Measurements from ENCODE around the gene ACOXL.

The ACOXL gene

GRCh38 chr2:110796716-110797301, 64.4 kb downstream of the ACOXL start:
- DNase-seq: no peak

- DNase-seq: no peak
Observed at GRCh38 chr2:110799376-110799775, 67.0 kb downstream of the ACOXL start.

- no peak for DNase-seq
Observed at GRCh38 chr2:110800611-110801402, 68.4 kb downstream of the ACOXL start.

- DNase-seq: no peak
Observed at GRCh38 chr2:110802208-110802932, 70.0 kb downstream of the ACOXL start.

GRCh38 chr2:110804433-110804832, 72.1 kb downstream of the ACOXL start:
- no peak for DNase-seq

GRCh38 chr2:110804915-110805314, 72.5 kb downstream of the ACOXL start:
- DNase-seq: peak; percentile 58

- DNase-seq: no peak
Observed at GRCh38 chr2:110805894-110806452, 73.6 kb downstream of the ACOXL start.

- no peak for DNase-seq
Observed at GRCh38 chr2:110807522-110807921, 75.1 kb downstream of the ACOXL start.

GRCh38 chr2:110810404-110810803, 78.0 kb downstream of the ACOXL start:
- no peak for DNase-seq

GRCh38 chr2:110812726-110813645, 80.6 kb downstream of the ACOXL start:
- no peak for DNase-seq

- no peak for DNase-seq
Observed at GRCh38 chr2:110813896-110814295, 81.5 kb downstream of the ACOXL start.

GRCh38 chr2:110815938-110816337, 83.6 kb downstream of the ACOXL start:
- DNase-seq: no peak

GRCh38 chr2:110816404-110817365, 84.3 kb downstream of the ACOXL start:
- DNase-seq: no peak

GRCh38 chr2:110818767-110819481, 86.6 kb downstream of the ACOXL start:
- DNase-seq: peak; percentile 11

GRCh38 chr2:110819711-110820110, 87.3 kb downstream of the ACOXL start:
- no peak for DNase-seq

GRCh38 chr2:110820128-110820527, 87.8 kb downstream of the ACOXL start:
- no peak for DNase-seq

- no peak for DNase-seq
Observed at GRCh38 chr2:110823165-110823564, 90.8 kb downstream of the ACOXL start.

- no peak for DNase-seq
Observed at GRCh38 chr2:110827511-110827910, 95.1 kb downstream of the ACOXL start.

- no peak for DNase-seq
Observed at GRCh38 chr2:110828330-110828729, 96.0 kb downstream of the ACOXL start.

GRCh38 chr2:110829413-110830146, 97.2 kb downstream of the ACOXL start:
- DNase-seq: no peak
